Fibroblast of the conjunctiva (primary cell): ENCODE data around the gene ZFHX3.

ENCODE experiments used
- DNase-seq: peaks from one replicate; pipeline ENCODE4 v3.0.0-alpha.2; 2010; ENCODE audit warnings: low read depth

Gene ZFHX3

GRCh38 chr16:72847187-72848027, 200.5 kb downstream of the ZFHX3 start:
- no peak for DNase-seq

GRCh38 chr16:72846594-72846993, 201.3 kb downstream of the ZFHX3 start:
- no peak for DNase-seq

DNA sequence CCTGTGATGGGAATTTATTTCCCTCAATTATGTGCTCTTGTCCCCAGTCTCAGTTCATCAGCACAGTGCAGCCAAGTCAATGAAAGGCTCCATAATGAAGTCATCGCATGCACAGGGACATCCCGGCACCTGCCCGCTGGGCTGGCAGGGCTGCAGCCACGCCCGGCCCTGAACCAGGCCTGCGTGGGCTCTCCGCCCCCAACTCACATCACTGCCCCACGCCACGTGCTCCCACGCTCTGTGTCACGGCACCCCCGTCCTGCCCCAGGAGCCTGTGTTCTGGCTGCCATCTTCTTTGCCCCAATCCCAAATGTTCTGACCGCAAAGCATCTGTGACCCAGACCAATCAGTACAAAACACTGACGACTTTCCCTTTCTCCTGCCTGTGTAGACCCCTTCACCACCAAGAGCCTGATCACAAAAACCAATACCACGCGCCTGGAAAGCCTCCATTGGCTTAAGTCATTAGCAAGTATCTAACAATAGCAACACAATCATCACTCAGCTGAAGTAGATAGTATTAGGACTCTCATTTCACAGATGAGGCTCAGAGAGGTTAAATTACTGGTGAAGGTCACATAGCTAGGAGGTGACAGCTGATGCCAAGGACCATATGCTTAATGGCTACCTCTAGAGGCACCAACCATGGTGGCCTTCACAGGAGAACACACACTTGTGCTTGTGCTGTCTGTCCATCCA, 202.5 kb downstream of the ZFHX3 start:
- no peak for DNase-seq

DNA sequence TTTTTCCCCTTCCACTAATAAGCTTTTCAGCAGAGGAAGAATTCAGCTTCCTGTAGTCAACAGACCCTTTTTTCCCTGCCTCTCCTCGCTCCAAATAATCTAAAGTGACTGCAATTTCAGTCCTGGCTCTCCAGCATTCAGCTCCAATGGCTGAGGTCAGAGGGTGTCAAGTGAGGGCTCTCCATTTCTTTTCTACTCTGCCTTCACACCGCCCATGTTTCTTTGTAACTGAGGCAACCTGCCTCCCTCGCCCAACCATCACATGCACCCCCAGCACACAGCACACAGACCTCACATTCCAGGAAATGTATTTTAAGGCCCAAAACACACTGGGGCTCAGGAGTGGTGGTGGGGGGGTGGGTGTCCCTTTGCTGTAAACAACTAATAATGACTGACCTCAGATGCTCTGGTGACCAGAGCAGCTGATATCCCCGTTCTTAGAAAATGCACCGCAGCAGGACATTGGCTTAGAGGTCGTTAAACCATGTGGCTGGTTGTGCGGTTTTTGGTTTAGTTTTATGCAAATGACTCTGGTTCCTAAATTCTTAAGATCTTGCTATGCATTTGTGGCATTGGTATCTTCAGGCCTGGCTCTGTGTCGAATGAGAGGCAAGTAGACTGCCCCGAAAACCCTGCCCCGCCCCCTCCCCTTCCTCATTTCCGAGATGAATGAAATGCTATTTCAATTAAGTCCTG, 203.6 kb downstream of the ZFHX3 start:
- no peak for DNase-seq

DNA sequence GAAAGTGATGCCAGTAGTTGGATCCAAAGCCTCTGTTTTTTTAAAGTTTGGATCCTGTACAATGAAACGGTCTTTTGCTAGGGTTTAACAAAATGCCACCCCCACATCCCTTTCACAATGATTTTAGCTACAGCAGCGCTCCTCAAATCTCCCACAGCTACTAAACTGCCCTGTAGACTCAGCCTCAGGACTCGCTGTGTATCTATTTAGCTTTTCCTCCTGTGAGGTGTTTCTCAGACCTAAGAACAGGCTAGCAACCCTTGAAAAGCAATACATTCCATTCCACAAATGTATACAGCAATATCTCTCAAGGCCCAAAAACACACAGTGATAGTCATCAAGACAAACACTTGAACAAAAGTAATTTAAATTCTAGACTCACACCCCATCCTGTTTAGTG, 206.4 kb downstream of the ZFHX3 start:
- no peak for DNase-seq

GRCh38 chr16:72840631-72841381, 207.1 kb downstream of the ZFHX3 start:
- DNase-seq = no peak

DNA sequence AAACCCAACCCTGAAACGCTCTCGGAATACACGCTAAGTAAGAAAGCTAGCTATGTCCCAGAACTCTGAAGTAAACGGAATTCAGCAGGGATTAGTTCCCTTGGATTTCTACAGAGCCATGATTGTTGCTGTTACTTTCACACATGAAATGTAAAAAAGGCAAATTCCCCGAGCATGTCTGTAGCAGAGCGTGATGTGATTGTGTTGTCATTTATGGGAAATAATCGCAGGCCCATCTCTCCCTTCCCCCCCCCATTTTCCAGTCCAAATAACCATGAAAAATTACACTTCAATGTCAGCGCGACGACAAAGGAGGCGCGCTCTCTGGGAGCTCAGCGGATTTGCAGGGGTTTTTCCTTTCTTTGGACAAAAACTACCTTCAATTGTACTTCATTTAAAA, 209.0 kb downstream of the ZFHX3 start:
- DNase-seq = no peak

GRCh38 chr16:72838586-72838910, 209.4 kb downstream of the ZFHX3 start:
- DNase-seq = no peak

DNA sequence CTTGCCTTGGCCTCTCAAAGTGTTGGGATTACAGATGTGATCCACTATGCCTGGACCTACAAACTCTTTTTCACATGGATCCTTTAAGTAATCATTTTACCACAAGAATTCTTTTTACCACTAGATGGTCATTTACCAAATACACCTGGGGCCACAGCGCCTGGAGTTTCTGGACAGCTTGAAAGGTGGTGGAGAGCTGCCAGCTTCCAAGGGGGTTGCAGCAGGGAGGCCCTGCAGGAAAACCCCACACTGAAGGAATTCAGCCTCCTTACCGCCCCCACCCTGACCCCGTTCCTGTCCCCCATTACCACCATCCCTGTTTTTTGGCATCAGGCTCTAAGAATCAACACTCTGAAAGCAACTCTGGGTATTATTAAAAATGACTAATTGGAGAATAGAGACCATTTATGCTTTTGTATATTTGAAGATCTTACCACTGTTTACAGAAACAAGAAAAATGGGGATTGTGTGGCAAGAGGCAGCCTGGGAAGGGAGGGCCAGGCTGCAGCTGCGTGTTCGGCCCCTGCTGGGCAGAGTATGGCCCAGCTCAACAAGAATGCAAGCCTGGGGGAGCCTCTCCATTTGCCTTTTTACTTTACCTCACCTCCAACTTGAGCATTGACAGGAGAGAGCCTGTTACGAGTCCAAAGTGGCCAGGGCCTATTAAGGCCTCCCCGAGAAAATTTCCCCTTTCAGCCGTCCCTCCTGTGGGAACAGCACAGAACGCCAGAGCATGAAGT, 209.9 kb downstream of the ZFHX3 start:
- no peak for DNase-seq

DNA sequence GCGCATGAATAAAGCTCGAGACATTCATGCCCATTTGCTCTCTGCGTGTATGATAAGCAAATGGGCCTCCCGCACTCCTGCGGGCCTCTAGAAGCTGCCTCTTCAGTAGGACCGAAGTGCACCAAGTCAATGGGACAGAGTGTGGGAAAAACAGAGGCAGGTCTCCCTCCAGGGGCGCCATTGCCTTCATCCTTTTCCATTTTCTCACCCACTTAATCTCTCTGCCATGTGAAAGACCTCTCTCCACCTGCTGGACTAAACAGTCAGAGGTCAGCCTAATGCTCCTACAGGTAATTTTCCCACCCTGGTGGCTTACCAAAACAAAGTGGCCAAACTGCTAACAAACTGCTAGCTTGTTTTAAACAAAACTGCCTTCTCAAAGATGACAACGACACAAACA, 210.9 kb downstream of the ZFHX3 start:
- no peak for DNase-seq

GRCh38 chr16:72836181-72836580, 211.7 kb downstream of the ZFHX3 start:
- DNase-seq = no peak

GRCh38 chr16:72835086-72835485, 212.8 kb downstream of the ZFHX3 start:
- no peak for DNase-seq

DNA sequence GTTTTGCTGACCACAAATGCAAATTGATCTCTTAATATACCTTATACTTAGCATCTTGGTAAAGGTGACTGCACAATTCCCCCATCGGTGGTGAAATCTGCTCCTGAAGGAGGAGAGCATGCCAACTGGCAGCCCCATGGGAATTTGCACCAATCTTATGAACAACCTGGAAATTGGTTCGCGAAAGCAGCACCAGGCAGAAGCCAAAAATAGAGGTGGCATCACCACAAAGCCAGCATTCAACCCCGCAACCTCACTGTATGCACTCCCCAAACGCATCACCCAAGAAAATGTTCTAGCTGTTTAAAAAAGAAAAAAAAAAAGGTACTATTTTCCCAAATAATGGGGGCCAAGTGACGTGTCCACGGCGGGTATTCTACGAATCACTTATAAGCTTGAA, 213.4 kb downstream of the ZFHX3 start:
- DNase-seq = no peak

DNA sequence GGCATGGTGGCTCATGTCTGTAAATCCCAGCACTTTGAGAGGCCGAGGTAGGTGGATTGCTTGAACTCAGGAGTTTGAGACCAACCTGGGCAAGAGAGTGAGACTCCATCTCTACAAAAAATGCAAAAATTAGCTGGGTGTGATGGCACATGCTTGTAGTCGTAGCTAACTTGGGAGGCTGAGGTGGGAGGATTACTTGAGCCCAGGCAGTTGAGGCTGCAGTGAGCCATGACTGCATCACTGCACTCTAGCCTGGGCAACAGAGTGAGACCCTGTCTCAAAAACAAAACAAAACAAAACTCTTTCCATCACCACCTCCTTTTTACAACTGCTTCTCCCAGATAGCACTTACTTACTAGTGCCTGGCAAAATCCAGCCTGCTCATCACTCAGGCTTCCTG, 214.0 kb downstream of the ZFHX3 start:
- DNase-seq = no peak

DNA sequence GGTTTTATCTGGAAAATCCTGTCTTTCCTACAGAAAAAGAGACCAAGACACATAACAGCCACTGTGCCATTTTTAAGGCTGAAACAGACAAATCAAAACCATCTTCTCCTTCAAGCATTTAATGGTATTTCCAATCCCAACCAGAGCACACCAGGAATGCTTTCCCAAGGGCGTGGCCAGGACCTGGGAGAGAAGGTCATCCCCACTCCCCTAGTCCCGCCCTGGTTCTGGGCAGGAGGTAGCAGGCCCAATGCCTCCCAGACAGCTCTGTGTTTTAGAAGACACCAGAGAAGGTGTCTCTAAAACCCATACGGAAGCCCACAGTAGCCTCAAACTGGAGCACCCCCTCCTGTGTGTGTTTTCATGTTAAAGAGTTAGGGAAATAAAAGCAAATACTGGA, 214.4 kb downstream of the ZFHX3 start:
- DNase-seq = no peak

- peak; percentile 73 for DNase-seq
These were observed 215.2 kb downstream of the ZFHX3 start for GRCh38 chr16:72832621-72833248.

DNA sequence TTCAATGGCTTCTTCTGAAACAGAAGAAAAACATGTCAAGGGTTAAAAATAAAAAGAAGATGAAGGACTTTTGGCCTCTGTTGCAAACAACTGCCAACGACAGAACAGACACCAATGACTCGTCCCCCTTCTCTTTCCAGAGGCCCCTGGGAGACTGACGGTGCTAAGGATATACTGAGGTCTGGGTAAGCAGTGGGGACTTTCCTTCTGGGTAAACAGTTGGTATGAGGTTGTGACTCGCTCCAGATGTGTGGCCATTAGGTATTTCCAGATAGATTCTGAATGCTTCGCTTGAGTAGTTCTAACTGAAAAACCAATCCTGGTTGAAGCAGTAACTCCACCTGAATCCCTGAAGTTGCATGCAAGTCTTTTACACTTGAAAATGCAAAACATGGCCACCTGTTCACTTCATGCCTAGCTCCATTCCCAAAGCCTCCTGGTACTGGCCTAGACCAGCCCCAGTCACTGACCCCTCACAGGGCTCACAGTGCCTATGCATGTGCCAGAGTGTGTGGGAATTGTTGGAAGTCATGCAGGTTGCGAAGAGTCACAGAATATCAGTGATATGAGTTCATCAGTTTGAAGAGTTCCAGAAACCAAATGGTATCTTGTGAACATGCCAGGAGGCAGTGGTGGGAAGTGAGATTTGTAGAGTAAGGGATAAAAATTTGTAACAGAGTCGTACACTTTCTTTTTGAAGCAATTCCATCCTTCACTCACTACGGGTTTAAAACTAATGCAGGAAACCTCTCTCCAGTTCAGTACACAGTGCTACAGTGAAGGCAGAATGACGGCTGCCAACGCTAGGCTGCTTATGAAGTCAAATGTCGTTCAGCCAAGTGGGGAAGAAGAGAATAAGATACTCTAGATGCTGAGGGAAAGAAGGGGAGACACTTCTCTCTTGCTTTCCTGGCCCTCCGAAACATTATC, 217.8 kb downstream of the ZFHX3 start:
- DNase-seq = no peak

GRCh38 chr16:72827866-72828265, 220.1 kb downstream of the ZFHX3 start:
- DNase-seq = no peak

DNA sequence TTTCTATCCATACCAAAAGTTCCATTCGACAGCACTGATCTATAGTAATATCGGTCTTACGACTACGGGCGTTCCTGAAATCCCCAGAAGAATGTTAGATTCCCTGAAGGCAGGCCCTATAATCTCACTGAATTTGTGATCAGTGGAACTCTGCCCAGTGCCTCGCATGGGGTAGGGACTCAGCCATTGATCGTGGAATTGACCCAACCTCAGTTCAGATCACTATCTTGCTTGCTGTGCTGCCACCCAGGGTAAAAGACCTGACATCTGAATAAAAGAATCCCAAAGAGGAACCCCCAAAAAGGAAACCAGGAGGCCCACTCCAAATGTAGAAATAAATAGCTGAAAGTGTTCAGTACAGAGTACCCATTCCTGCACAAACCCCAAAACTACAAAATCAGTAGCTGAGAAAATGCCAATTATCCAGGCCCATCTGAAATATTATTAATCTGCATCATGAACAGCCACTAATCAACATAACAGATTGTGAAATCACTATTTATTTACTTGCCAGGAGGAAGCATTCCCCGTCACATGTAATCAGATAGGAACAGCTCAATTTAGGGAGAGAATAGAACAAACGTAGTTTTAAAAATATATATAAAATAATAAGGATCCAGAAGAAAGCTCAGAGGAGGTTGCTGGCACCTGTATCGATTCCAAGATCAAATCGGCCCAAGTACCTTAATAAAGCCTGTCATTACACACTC, 221.9 kb downstream of the ZFHX3 start:
- DNase-seq = no peak
